Stomach (tissue), 4 donors: Measurements from ENCODE around the gene APELA.

Experiments used
- CTCF ChIP-seq, 7 experiments: fragments of 450-650 bp in 4 of 7; fragments of 200-600 bp in 3 of 7; sonication (generic) in 3 of 7; IDR thresholded peaks; one replicate each; pipeline ENCODE4 v1.5.1; 2016 to 2019; ENCODE audit warnings: antibody characterized with exemption in 7 of 7, control low read depth in 2 of 7, mild to moderate bottlenecking in 1 of 7
- EP300 ChIP-seq: sonication (generic); formaldehyde crosslinking; IDR thresholded peaks from one replicate; pipeline ENCODE4 v1.6.1; 2017; ENCODE audit warnings: antibody characterized with exemption
- POLR2A ChIP-seq, 4 donors: fragments of 450-650 bp; IDR thresholded peaks; one replicate each; pipeline ENCODE4 v1.6.1; 2016; ENCODE audit warnings: antibody characterized with exemption in 4 of 4, control low read depth in 2 of 4, mild to moderate bottlenecking in 1 of 4, moderate library complexity in 1 of 4
- POLR2AphosphoS5 ChIP-seq, 3 donors: sonication (generic); formaldehyde crosslinking; IDR thresholded peaks; one replicate each; pipeline ENCODE4 v1.6.1; 2016; ENCODE audit warnings: antibody characterized with exemption in 3 of 3

GRCh38 chr4:164890691-164891090, 13.7 kb downstream of the APELA start:
- TF ChIP-seq CTCF (IDR thresholded peaks at IDR 0.05) (no peak), POLR2AphosphoS5 (IDR thresholded peaks at IDR 0.05) (no peak), POLR2A (IDR thresholded peaks at IDR 0.05) (no peak), EP300 (no peak)
